HEK293 (cell line): Measurements from ENCODE around the gene IGDCC3.

Source experiments
- BCL6B ChIP-seq: fragments of 450-650 bp; formaldehyde crosslinking; IDR thresholded peaks from 2 replicates; pipeline ENCODE4 v1.5.1; 2017; ENCODE audit warnings: missing biosample characterization, missing genetic modification characterization
- HOXD13 ChIP-seq: sonication (generic); formaldehyde crosslinking; IDR thresholded peaks from 2 replicates; pipeline ENCODE4 v1.8.0; 2022; ENCODE audit warnings: missing genetic modification reagents, borderline replicate concordance
- KLF8 ChIP-seq: fragments of 450-650 bp; formaldehyde crosslinking; IDR thresholded peaks from 2 replicates; pipeline ENCODE4 v1.5.1; 2016; ENCODE audit warnings: missing biosample characterization, missing genetic modification characterization
- PBX3 ChIP-seq: sonication (generic); formaldehyde crosslinking; IDR thresholded peaks from 2 replicates; pipeline ENCODE4 v1.8.1; 2022; ENCODE audit warnings: mild to moderate bottlenecking, moderate library complexity, missing genetic modification reagents
- PRDM1 ChIP-seq: fragments of 450-650 bp; formaldehyde crosslinking; IDR thresholded peaks from 2 replicates; pipeline ENCODE4; 2016; ENCODE audit warnings: missing biosample characterization, missing genetic modification characterization
- PRDM4 ChIP-seq: fragments of 450-650 bp; formaldehyde crosslinking; IDR thresholded peaks from 2 replicates; pipeline ENCODE4 v1.5.1; 2017; ENCODE audit warnings: missing biosample characterization, missing genetic modification characterization
- WT1 ChIP-seq: fragments of 450-650 bp; formaldehyde crosslinking; IDR thresholded peaks from 2 replicates; pipeline ENCODE4 v1.5.1; 2016; ENCODE audit warnings: missing biosample characterization, missing genetic modification characterization
- YY2 ChIP-seq: fragments of 450-650 bp; formaldehyde crosslinking; IDR thresholded peaks from 2 replicates; pipeline ENCODE4 v1.5.1; 2016; ENCODE audit warnings: missing biosample characterization, missing genetic modification characterization
- ZBTB21 ChIP-seq: fragments of 450-650 bp; formaldehyde crosslinking; IDR thresholded peaks from 2 replicates; pipeline ENCODE4 v1.5.1; 2017; ENCODE audit warnings: missing biosample characterization, missing genetic modification characterization
- ZBTB44 ChIP-seq: fragments of 450-650 bp; IDR thresholded peaks from 2 replicates; pipeline ENCODE4 v1.5.1; 2018; ENCODE audit warnings: missing biosample characterization, mild to moderate bottlenecking, missing genetic modification characterization
- ZFHX2 ChIP-seq: fragments of 450-650 bp; formaldehyde crosslinking; conservative IDR thresholded peaks from 2 replicates; pipeline ENCODE4 v1.5.1; 2016; ENCODE audit warnings: missing biosample characterization, missing genetic modification characterization
- ZIC2 ChIP-seq: fragments of 450-650 bp; formaldehyde crosslinking; IDR thresholded peaks from 2 replicates; pipeline ENCODE4 v1.5.1; 2016; ENCODE audit warnings: missing biosample characterization, missing genetic modification characterization
- ZNF280C ChIP-seq: fragments of 450-650 bp; formaldehyde crosslinking; IDR thresholded peaks from 2 replicates; pipeline ENCODE4 v1.5.1; 2016; ENCODE audit warnings: missing biosample characterization, missing genetic modification characterization
- ZNF354C ChIP-seq: fragments of 450-650 bp; formaldehyde crosslinking; IDR thresholded peaks from 2 replicates; pipeline ENCODE4 v1.5.1; 2016; ENCODE audit warnings: missing biosample characterization, missing genetic modification characterization, low read depth, borderline replicate concordance
- ZNF501 ChIP-seq: fragments of 450-650 bp; formaldehyde crosslinking; IDR thresholded peaks from 2 replicates; pipeline ENCODE4 v1.5.1; 2016; ENCODE audit warnings: missing biosample characterization, missing genetic modification characterization
- ZNF629 ChIP-seq: fragments of 450-650 bp; formaldehyde crosslinking; IDR thresholded peaks from 2 replicates; pipeline ENCODE4 v1.5.1; 2017; ENCODE audit warnings: missing biosample characterization, missing genetic modification characterization
- ZNF654 ChIP-seq: fragments of 450-650 bp; formaldehyde crosslinking; IDR thresholded peaks from 2 replicates; pipeline ENCODE4 v1.5.1; 2016; ENCODE audit warnings: low read depth, missing biosample characterization, missing genetic modification characterization
- ZXDB ChIP-seq: fragments of 450-650 bp; formaldehyde crosslinking; IDR thresholded peaks from 2 replicates; pipeline ENCODE4 v1.5.1; 2016; ENCODE audit warnings: missing biosample characterization, missing genetic modification characterization
- TF ChIP-seq, protein P1 (sequence below): fragments of 450-650 bp; formaldehyde crosslinking; IDR thresholded peaks from 2 replicates; pipeline ENCODE4 v1.5.1; 2016; ENCODE audit warnings: missing biosample characterization, missing genetic modification characterization, low read depth

IGDCC3 gene

GRCh38 chr15:65423976-65424679, 46.3 kb upstream of the IGDCC3 start (continued):
- TF ChIP-seq ZNF354C (no peak), ZFHX2 (tag by site-specific recombination) (no peak), HOXD13 (CRISPR knock-in tag) (no peak), ZIC2 (tag by site-specific recombination) (no peak), ZXDB (no peak), YY2 (tag by site-specific recombination) (no peak), ZBTB44 (tag by site-specific recombination) (no peak), KLF8 (tag by site-specific recombination) (no peak; the same call in 1 of the 2 replicates), ZNF501 (no peak), PBX3 (CRISPR knock-in tag) (no peak), PRDM1 (tag by site-specific recombination) (peak; percentile 72), WT1 (peak; percentile 39), ZNF629 (0 out of 2 replicates have a peak, but pooled peaks have one; percentile 37), ZBTB21 (tag by site-specific recombination) (no peak), ZNF654 (tag by site-specific recombination) (no peak), BCL6B (tag by site-specific recombination) (no peak), PRDM4 (tag by site-specific recombination) (peak; percentile 50; the same call in 1 of the 2 replicates), ZNF280C (no peak)
- TF ChIP-seq, protein P1, sequence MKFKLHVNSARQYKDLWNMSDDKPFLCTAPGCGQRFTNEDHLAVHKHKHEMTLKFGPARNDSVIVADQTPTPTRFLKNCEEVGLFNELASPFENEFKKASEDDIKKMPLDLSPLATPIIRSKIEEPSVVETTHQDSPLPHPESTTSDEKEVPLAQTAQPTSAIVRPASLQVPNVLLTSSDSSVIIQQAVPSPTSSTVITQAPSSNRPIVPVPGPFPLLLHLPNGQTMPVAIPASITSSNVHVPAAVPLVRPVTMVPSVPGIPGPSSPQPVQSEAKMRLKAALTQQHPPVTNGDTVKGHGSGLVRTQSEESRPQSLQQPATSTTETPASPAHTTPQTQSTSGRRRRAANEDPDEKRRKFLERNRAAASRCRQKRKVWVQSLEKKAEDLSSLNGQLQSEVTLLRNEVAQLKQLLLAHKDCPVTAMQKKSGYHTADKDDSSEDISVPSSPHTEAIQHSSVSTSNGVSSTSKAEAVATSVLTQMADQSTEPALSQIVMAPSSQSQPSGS (tag by site-specific recombination) = no peak
- TF ChIP-seq, all 188 proteins: peak for 13
